NCI-H2029 (cell line): ENCODE results near the gene SLC5A11.
"Not testable (repeated sequence)": the region's sequence is repeated elsewhere in the genome, so short reads cannot be mapped to it uniquely, and the experiment has no call there.

ENCODE experiments used
- DNase-seq: peaks from one replicate; lab custom pipeline; 2025; lab: John Stamatoyannopoulos, UW

Gene SLC5A11, protein sequence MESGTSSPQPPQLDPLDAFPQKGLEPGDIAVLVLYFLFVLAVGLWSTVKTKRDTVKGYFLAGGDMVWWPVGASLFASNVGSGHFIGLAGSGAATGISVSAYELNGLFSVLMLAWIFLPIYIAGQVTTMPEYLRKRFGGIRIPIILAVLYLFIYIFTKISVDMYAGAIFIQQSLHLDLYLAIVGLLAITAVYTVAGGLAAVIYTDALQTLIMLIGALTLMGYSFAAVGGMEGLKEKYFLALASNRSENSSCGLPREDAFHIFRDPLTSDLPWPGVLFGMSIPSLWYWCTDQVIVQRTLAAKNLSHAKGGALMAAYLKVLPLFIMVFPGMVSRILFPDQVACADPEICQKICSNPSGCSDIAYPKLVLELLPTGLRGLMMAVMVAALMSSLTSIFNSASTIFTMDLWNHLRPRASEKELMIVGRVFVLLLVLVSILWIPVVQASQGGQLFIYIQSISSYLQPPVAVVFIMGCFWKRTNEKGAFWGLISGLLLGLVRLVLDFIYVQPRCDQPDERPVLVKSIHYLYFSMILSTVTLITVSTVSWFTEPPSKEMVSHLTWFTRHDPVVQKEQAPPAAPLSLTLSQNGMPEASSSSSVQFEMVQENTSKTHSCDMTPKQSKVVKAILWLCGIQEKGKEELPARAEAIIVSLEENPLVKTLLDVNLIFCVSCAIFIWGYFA

DNA sequence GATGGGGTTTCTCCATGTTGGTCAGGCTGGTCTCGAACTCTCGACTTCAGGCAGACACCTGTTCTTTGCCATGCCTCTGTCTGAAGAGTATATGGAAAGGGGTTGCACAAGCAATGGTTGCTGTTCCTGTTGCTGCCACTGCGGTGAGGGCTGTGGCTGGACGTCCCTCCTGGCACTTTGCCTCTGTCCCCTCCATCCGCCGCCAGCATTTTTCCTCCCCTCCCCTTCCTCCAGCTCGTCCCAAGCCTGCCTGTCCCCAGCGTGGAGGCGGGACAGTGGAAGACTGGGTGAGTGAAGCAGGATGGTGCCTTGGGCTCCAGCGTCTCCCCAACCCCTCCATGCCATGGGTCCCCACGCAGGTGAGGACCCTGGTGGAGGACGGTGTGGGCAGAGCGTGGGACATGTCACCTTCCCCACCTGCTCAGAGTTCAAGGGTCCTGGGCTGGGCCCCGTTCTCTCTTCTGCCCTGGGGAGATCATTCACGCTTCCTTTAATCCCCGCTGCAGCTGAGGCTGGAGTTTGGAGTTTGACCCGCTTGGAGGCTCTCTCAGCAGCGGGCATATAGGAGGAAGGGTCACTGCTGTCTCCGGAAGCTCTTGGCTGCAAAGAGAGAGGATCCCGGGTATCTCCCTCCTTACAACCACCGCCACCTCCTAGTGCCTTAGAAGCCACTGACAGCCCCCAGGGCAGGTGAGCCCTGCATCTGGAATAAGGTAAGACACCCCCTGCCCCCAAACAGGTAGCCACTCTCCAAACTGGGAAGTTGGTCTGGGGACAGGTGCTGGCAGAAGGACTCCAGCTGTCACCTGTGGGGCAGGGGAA is at the start of gene SLC5A11:
Gene SLC5A11, plus strand, starts transcription at position 238 of the 822 bp plus-strand sequence. CDS start 12,681 bp downstream, outside the sequence.
- no peak for DNase-seq

DNA sequence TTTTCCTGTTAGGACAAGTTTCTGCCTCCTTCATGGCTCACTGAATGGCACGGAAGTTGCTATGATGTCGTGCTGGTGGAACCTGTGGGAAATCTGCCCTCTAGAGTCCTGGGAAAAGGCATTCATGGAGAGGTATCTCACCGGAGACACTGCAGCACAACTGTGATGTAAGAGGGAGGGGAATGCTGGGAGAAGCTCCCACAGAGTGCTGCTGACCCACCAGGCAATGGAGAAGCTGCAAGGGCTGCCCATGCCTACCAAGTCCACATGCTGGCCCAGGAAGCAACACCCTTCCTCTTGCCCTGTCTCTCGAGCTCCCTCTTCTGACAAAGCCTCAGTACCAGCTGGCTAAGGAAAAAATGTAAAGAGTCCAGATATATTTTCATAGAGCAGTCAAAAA is 45.2 kb upstream of the SLC5A11 start:
- no peak for DNase-seq

DNA sequence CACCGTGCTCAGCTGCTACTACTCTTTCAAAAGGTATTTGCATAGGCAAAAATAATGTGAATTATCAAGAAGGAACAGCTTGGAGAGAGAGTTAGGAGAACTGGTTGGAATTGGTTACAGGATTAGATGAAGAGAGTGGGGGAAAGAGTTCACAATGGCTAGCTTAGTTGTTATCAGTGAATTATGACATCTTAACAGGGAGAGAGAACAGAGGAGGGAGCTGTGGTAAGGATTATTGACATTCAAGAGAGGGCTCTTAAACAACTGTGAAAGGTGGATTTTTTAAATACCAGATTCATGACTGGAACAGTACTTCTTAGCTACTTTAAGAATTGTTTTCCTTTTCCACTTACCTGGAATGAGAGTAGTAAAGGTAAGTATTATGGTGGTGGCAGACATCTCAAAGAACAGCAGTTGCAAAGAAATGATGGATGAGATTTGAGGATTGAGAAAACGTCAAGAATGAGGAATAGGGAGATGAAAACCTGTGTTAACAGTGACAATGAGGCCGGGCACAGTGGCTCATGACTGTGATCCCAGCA is 43.9 kb upstream of the SLC5A11 start:
- DNase-seq: no peak

DNA sequence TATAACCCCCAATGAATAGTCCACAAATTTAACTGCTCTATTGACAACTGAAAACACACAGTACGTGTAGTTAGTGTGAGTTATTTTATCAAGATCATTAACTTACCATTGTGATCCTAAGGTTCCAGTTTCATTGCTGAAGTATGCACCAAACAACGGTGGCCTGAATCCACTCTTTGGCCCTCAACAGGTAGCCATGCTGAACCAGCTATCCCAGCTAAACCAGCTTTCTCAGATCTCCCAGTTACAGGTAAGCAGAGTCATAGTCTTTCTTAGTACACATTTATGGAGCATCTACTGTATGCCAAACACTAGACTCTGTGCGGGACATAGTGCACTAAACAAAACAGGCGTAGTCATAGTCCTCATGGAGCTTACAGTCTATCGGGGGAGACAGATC is 40.3 kb upstream of the SLC5A11 start:
- no peak for DNase-seq

DNA sequence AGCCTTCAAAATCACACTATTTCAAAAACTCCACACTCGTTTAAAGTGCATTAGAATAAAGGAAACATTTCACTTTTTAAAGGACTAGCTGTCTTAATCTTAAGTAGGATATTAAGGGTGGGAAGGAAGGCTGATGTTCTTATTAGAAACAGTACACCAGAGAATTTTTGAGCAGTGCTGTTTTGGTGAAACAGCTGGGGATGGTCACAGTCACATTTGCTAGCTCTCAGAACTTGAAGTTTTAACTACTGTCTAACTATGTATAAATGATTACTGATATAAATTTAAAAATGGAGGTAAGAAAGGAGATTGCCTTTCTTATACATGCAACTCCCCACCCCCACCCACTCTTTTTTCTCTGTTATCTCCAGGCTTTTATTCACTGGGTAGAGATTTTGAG is 38.5 kb upstream of the SLC5A11 start:
- DNase-seq: no peak

DNA sequence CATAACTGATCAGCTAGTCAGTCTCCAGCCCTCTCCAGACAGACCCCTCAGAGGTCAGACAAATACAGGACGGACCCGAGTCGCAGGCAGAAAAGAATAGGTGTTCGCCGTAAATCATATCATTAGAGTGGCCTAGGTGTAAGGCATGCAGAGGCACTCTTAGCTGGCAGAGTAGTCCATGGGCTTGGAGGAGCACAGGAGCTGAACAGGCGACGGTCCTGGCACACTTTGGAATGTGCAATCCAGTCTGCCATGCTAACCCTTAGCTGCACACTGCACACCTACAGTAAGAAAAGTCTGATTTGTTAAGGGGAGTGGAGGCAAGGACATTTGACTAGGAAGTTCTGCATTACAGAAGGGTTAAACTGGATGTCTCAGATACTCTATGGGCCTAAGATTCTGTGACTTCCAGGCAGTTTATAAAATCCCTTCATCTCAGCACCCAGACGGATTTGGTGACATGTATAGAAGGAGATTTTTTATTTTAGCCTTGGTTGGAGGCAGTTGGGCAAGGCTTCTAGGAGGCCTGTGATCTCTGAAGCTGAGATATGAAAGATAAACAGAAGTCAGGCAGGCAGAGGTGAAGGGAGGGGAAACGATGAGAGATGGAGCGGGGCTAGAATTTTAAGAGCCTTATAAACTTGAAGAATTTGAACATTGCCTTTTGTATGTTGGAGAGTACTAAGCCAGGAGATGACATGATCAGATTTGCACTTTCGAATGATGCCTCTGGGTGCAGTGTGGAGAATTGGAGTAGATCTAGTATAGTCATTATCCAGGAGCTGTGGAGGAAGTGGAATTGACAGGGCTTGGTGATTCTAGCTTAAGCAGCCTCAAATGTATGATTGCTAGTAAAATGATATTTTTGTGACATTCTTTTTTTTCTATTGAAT is 34.6 kb upstream of the SLC5A11 start:
- no peak for DNase-seq

DNA sequence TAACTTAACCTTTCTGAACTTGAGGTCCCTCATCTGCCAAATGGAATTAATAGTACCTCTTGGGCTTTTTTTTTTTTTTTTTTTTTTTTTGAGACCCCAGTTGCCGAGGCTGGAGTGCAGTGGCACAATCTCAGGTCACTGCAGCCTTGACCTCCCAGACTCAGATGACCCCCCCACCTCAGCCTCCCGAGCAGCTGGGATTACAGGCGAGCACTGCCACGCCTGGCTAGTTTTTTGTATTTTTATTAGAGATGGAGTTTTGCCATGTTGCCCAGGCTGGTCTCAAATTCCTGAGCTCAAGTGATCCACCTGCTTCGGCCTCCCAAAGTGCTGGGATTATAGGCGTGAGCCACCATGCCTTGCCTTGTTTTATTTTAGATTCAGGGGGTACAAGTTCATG is 33.0 kb upstream of the SLC5A11 start:
- DNase-seq: not testable (repeated sequence)

DNA sequence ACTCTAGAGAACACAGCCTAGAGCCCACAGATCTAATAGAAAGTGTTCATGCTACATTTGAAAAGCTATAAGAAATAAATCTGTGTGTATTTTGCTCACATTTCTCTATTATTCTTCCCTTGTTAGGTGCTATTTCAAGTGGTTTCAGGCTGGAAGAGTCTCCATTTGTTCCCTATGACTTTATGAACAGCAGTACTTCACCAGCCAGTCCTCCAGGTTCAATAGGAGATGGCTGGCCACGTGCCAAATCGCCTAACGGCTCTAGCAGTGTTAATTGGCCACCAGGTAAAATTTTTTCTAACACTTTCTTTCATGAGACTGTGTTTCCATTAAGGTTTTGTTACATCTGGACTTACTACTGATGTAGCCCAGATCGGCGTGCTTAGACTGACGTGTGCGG is 30.7 kb upstream of the SLC5A11 start:
- no peak for DNase-seq

DNA sequence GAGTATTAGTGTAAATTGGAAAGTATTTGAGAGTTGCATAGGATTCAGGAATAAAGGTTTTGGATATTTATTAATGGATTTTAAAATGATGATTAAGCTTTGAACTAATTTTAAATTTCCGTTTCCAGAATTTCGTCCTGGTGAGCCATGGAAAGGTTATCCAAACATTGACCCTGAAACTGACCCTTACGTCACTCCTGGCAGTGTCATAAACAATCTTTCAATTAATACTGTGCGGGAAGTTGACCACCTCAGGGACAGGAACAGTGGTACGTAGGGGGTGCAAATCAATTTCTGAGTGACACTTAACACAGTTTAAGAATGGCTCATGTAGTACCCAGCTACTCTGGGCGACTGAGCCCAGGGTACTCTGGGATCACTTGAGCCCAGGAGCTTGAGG is 29.1 kb upstream of the SLC5A11 start:
- no peak for DNase-seq

DNA sequence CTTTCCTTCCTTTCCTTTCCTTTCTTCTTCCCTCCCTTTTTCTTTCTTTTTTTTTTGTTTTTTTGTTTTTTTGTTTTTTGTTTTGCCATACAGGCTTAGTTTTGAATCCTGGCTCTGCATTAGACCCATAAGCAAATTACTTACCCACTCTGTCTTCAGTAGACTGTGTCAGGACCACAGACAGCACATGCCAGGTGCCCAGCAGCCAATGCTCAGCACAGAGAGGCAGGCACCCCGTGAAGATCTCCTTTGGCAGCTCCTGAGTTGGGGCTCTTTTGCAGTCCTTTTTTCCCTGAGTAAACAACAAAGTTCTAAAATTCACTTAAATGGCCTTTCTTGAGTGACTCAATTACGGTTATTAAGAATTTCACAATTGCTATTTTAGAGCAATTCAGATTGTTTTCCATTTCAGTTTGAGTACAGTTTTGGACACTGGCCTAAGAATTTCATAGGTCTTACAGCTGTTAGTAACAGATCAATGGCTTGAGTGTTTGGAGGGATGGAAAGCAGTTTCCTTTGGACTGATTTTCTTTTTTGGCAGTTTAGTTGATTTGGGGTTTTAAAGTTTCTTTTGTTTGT is 26.2 kb upstream of the SLC5A11 start:
- DNase-seq: no peak

DNA sequence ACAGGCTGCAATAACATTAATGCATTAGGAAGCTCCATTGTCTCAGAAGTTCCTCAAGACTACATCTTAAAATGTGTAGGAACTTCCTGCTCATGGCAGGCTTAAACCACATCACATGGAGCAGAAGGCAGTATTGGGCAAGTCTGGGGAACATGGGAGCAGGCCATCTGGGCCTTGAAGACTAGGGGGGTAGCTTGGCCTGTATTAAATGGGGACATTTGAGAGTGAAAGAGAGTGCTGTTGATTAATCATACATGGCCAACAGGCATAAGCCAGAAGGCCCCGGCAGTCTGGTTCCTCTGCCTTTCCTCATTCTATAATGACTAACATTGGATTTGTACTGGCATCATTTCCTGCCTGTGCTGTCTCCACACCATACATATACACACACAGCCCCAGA is 25.2 kb upstream of the SLC5A11 start:
- DNase-seq: no peak

DNA sequence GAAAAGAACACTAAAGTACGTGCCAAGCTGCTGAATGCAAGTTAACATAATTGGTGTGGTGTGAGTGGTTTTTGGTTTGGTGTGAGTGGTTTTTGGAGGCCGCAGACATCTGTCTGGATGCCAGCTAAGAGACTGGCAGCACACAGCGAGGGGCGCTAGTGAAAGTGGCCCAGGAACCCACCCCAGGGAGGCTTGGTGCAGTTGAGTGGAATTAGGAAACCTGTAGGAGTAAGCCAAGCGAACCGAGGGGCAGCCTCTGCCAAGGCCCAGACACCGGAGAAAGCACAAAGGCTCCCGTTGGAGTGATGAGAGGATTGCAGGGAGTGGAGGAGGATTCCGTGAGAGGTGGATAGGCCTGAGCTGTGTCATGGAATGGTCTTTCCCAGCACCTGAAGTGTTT is 24.6 kb upstream of the SLC5A11 start:
- DNase-seq: no peak

DNA sequence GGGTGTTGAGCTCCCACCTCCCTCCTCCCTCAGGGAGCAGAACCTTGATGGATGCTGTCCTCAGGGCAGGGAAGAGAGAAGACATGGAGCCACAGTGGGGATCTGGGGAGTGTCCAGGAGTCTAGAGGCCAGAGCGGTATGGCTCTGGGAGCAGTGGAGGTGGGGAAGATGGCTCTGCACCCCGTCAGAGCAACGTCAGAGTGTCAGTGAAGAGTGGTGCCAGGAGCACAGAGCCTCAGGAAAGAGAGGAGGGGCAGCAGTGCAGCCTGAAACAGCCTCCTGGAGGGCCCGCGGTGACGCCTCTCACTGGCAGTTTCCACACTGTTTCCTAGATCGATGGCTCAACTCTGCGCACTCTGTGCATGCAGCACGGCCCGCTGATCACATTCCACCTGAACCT is 23.2 kb upstream of the SLC5A11 start:
- DNase-seq: no peak

DNA sequence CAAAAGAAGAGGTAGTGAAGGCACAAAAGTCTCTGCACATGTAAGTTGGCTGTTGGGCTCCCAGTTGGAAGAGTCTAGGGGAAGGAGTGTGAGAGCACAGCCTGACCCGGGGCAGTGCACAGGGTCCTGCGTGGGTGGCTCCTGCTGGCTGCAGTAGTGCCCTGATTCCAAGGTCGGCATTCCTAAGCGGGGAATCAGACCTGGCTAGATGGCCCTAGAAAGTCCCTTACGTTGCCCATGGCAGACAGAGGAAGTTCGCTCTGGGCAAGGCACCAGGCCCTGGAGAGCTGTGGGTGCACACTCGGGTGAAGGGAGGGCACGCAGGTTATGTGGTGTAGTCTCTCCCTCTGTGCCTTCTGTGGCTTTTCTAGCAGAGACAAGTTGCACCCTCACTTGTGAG is 22.8 kb upstream of the SLC5A11 start:
- no peak for DNase-seq

DNA sequence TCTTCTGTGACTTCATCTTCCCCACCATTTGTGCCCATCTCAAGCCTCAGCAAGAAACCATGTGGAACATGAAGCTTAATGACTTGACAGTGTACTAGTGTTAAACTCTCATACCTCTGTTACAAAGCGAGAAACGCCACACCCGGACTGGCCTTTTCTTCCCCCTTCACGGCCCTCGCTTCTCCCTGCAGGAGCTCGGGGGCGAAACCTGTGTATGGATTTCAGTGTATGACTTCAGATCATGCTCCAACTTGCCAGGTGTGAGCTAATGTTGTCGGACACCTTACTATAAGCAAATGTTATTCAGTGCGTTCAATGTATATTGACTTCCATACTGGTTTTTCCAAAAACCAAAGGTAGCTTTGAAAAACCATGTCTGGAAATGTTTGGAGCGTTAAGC is 20.1 kb upstream of the SLC5A11 start:
- no peak for DNase-seq

DNA sequence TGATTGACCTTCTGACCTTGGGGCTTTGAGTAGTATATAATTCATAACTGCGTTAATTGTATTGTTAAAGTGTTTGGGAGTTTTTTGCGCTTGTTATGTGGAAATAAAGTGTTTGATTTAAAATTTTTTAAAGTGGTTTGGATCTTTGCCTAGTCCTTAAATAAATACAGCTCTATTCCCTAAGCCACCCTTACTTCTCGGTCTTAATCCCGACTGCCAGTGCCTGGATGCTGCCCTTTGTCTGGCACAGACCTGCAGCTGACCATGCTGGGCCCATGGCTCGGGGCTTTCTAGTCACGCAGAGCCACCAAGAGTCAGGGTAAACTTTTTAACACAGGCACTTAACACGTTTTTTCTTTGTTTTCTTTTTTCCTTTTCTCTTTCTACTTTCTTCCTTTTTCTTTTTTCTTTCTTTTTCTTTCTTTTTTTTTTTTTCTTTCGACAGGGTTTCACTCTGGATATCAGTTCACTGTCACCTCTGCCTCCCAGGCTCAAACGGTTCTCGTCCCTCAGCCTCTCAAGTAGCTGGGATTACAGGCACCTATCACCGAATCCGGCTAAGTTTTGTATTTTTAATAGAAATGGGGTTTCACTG is 19.6 kb upstream of the SLC5A11 start:
- DNase-seq: peak; percentile 9

DNA sequence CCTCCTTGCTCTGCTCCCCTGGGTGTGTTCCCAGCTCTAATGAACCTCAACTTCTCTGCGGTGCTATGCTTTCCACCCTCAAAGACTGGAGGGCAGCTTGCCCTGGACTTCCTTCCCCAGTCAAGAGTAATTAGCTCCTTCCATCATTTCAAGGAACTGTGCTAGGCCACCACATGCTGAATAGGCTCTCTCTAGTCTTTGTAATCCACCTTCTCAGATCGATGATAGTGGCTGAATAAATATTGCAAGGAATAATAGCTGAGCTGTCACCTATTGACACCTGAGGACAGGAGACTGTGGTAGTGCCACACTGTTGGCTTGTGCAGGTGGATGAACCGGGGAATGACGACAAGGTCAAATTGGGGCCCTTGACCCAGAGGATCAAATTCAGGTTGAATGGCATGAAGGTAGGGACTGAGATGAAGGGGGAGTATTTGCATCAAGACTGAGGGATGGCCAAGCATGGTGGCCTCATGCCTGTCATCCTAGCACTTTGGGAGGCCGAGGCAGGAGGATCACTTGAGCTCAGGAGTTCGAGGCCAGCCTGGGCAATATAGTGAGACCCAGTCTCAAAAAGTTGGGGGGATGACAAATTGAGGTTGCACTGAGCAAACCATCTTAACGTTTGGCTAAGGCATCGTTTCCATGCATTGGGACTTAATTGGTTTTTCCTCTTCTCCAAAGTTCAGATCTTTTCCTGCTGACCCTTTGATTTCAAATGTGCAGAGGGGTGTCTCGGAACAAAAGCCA is 18.8 kb upstream of the SLC5A11 start:
- DNase-seq: no peak

DNA sequence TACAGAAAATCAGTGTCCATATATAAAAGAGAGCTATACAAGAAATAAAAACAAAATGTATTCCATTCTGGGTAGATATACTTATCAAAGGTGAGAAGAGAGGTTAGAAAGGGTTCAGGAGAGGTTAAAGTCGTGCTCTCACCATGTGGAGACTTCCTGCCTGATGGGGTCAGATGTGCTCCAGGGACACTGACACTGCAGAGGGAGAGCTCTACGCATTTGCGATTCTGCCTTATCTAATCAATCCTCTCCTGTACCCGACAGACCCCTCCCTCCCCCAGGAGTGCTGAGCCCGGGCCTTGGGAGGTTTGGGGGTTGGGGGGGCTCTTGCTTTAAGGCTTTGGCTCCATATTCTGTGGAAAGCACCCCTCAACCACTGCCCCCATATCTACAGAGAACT is 16.6 kb upstream of the SLC5A11 start:
- no peak for DNase-seq

DNA sequence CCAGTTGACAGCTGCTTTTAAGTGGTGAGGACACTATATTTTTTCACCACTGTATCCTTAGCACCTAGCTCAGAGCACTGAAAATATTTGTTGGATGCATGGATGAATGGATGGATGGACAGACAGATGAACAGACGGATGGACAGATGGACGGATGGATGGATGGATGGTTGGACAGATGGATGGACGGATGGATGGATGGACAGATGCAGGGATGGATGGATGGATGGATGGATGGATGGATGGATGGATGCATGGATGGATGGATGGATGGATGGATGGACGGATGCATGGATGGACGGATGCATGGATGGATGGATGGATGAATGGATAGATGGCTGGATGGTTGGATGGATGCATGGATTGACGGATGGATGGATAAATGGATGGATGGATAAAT is 12.4 kb upstream of the SLC5A11 start:
- no peak for DNase-seq
